ENCODE measurements around the gene OVCH1.

DNA sequence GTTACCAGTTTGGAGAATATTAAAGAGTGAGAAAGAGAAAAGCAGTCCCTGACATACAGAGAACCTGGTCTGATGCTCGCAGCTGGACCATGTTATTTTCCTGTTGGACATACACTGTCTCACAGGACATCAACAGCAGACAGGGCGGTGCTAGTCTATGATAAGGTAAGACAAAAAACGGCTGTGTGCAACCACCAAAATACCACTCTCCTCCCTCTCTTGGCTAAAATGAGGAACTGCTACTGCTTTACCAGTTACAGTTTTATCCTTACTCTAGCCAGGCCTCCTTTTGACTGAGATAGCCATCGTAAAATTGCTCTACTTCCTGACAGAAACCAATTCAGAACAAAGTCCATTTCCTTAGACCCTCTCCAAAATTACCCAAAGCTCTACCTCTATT lies 69.5 kb downstream of the OVCH1 start:
- TF ChIP-seq, protein P1, sequence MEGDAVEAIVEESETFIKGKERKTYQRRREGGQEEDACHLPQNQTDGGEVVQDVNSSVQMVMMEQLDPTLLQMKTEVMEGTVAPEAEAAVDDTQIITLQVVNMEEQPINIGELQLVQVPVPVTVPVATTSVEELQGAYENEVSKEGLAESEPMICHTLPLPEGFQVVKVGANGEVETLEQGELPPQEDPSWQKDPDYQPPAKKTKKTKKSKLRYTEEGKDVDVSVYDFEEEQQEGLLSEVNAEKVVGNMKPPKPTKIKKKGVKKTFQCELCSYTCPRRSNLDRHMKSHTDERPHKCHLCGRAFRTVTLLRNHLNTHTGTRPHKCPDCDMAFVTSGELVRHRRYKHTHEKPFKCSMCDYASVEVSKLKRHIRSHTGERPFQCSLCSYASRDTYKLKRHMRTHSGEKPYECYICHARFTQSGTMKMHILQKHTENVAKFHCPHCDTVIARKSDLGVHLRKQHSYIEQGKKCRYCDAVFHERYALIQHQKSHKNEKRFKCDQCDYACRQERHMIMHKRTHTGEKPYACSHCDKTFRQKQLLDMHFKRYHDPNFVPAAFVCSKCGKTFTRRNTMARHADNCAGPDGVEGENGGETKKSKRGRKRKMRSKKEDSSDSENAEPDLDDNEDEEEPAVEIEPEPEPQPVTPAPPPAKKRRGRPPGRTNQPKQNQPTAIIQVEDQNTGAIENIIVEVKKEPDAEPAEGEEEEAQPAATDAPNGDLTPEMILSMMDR (IDR thresholded peaks at IDR 0.05 in 2 of 3, conservative IDR thresholded peaks at IDR 0.05 in 1 of 3; ENCODE audit: borderline replicate concordance in 1 of 3, insufficient read depth in 1 of 3, low read depth in 2 of 3, low read length in 2 of 3) = peak in 2 of 3 experiments; percentile 43 to 50; a peak in 3 of 6 replicates
- TF ChIP-seq, protein P2, sequence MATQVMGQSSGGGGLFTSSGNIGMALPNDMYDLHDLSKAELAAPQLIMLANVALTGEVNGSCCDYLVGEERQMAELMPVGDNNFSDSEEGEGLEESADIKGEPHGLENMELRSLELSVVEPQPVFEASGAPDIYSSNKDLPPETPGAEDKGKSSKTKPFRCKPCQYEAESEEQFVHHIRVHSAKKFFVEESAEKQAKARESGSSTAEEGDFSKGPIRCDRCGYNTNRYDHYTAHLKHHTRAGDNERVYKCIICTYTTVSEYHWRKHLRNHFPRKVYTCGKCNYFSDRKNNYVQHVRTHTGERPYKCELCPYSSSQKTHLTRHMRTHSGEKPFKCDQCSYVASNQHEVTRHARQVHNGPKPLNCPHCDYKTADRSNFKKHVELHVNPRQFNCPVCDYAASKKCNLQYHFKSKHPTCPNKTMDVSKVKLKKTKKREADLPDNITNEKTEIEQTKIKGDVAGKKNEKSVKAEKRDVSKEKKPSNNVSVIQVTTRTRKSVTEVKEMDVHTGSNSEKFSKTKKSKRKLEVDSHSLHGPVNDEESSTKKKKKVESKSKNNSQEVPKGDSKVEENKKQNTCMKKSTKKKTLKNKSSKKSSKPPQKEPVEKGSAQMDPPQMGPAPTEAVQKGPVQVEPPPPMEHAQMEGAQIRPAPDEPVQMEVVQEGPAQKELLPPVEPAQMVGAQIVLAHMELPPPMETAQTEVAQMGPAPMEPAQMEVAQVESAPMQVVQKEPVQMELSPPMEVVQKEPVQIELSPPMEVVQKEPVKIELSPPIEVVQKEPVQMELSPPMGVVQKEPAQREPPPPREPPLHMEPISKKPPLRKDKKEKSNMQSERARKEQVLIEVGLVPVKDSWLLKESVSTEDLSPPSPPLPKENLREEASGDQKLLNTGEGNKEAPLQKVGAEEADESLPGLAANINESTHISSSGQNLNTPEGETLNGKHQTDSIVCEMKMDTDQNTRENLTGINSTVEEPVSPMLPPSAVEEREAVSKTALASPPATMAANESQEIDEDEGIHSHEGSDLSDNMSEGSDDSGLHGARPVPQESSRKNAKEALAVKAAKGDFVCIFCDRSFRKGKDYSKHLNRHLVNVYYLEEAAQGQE (IDR thresholded peaks at IDR 0.05; ENCODE audit: low read depth) = no peak
- no peak for TF ChIP-seq POLR2A (IDR thresholded peaks at IDR 0.05; ENCODE audit: borderline replicate concordance, extremely low read depth, insufficient read depth, insufficient read length)
- TF ChIP-seq, protein P3, sequence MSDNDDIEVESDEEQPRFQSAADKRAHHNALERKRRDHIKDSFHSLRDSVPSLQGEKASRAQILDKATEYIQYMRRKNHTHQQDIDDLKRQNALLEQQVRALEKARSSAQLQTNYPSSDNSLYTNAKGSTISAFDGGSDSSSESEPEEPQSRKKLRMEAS (IDR thresholded peaks at IDR 0.05) = no peak
- TF ChIP-seq EZH2 (IDR thresholded peaks at IDR 0.05) = no peak

All from HCT116 (cell line).